SKM-1 (cell line): ENCODE results near the gene RAD54L.
"Not testable (repeated sequence)": the region's sequence is repeated elsewhere in the genome, so short reads cannot be mapped to it uniquely, and the experiment has no call there.

ENCODE experiments used
- DNase-seq: peaks from one replicate; lab custom pipeline; 2025; ENCODE audit not compliant: unreplicated experiment; lab: John Stamatoyannopoulos, UW

The RAD54L gene

DNA sequence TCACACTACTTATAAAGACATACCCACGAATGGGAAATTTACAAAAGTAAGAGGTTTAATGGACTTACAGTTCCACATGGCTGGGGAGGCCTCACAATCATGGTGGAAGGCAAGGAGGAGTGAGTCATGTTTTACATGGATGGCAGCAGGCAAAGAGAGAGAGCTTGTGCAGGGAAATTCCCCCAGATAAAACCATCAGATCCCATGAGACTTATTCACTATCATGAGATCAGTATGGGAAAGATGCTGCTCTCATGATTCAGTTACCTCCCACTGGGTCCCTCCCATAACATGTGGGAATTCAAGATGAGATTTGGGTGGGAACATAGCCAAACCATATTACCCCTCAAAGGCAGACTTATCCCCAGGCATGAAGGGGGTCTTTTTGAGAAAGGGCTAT lies 8.7 kb upstream of the RAD54L start:
- DNase-seq = not testable (repeated sequence)

DNA sequence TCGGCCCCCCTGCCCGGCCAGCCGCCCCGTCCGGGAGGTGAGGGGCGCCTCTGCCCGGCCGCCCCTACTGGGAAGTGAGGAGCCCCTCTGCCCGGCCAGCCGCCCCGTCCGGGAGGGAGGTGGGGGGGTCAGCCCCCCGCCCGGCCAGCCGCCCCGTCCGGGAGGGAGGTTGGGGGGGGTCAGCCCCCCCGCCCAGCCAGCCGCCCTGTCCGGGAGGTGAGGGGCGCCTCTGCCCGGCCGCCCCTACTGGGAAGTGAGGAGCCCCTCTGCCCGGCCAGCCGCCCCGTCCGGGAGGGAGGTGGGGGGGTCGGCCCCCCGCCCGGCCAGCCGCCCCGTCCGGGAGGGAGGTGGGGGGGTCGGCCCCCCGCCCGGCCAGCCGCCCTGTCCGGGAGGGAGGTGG lies 5.8 kb upstream of the RAD54L start:
- not testable (repeated sequence) for DNase-seq

DNA sequence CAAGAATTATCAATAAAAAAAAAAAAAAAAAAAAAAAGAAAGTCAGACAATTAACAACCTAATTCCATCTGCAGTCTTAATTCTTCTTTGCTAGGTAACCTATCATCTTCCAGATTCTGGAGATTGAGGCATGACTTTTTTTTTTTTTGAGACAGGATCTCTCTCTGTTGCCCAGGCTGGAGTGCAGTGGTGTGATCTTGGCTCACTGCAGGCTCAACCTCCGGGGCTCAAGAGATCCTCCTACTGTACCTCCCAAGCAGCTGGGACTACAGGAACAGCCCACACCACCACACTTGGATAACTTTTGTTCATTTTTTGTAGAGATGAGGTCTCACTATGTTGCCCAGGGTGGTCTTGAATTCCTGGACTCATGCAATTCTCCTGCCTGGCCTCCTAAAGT lies 4.6 kb upstream of the RAD54L start:
- no peak for DNase-seq

- DNase-seq = not testable (repeated sequence)
Measured at GRCh38 chr1:46243831-46244230, 3.7 kb upstream of the RAD54L start.

- no peak for DNase-seq
Measured at GRCh38 chr1:46244656-46245371, 2.7 kb upstream of the RAD54L start.

GRCh38 chr1:46246136-46246535 lies 1.4 kb upstream of the RAD54L start:
- not testable (repeated sequence) for DNase-seq

DNA sequence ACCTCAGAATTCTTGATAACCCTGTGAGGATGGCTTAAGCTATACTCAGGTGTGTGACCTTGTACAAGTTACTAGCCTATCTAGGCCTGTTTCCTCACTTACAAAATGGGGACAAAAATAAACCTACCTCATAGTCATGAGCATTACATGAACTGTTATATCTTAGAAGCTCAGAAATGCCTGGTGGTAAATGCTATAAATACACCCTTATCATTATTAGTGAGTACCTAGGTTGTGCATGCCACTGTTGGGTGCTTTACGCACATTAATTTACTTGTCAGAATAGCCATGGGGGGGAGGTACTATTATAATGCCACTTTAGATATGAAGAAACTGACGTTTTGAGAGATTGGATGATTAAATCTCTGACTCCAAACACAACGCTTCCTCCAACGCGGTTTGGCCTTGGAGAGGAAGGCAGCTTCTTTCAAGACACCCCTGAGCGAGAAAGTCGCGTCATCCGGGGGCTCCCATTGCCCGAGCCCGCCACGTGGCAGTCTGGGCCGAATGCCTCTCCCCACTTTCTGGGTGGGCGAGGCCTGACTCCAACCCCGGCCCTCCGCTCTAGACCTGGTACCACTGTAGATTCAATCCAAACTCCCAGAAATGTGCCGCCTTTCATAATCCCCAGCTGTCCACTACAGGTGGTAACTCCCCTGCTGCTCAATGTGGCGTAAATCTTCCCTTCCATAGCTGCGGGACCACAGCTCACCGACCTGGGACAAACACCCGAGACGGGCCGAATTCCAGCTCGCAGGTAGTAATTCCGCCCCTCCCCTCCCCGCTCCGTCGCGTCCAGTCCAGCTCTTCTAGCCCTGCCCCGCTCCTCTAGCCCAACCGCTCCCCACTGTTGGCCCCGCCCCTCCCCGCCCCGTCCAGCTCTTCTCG lies 771 bp upstream of the RAD54L start:
- DNase-seq = no peak

DNA sequence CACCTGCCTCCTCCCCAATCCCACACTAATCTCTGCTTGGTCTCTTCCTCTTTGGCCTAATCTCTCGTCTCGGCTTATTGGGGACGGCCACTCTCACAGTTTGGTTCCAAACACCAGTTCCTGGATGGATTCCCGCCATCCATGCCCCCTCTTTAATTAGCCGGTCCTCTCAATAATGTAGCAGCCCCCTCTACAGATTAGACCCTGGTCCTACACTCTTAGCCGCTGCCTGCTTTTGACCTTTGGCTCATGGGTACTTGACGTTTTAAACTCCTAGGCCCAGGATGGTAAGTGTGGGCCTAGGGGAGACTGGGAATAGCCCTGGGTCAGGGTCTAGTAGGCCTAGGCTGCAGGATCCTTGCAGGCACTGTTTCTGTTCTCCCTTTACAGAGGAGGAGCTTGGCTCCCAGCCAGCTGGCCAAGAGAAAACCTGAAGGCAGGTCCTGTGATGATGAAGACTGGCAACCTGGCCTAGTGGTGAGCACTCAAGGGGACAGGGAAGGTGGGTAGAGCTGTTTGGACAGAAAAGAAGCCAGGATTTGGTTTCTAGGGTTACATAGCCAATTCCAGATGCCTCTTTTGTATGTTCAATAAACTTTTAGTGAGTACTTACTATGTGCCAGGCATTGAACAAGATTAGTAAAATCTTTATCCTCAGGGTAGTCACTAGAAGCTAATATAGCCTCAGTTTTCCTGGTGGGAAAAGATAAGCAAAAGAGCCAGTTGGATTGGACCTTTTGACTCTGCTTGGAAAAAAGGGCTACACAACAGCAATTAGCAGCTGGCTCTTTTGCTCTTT lies 758 bp downstream of the RAD54L start:
- no peak for DNase-seq

GRCh38 chr1:46254668-46255067 lies 7.1 kb downstream of the RAD54L start:
- no peak for DNase-seq

- no peak for DNase-seq
Measured at GRCh38 chr1:46256523-46256922, 9.0 kb downstream of the RAD54L start.

GRCh38 chr1:46262508-46262907 lies 14.9 kb downstream of the RAD54L start:
- no peak for DNase-seq

DNA sequence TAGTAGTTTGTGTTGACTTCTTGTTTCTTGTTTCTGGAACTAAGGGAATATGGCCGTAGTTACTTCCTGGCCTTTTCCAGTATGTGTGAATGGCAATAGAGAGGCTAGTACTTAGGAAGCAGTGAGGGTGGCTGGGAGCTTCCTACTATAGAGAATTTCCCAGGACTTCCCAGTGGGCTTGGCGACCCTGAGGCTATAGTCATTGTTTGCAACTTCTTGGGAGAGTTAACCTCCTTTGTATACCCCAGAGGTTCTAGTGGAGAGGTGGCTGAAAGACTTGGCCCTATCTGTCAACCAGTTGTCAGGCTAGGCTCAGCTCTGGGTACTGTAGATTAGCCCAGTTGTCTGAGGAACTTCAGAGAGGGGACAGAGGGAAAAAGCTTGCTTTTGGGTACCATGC lies 15.6 kb downstream of the RAD54L start:
- DNase-seq = no peak

- DNase-seq = no peak
Measured at GRCh38 chr1:46268578-46268977, 21.0 kb downstream of the RAD54L start.

DNA sequence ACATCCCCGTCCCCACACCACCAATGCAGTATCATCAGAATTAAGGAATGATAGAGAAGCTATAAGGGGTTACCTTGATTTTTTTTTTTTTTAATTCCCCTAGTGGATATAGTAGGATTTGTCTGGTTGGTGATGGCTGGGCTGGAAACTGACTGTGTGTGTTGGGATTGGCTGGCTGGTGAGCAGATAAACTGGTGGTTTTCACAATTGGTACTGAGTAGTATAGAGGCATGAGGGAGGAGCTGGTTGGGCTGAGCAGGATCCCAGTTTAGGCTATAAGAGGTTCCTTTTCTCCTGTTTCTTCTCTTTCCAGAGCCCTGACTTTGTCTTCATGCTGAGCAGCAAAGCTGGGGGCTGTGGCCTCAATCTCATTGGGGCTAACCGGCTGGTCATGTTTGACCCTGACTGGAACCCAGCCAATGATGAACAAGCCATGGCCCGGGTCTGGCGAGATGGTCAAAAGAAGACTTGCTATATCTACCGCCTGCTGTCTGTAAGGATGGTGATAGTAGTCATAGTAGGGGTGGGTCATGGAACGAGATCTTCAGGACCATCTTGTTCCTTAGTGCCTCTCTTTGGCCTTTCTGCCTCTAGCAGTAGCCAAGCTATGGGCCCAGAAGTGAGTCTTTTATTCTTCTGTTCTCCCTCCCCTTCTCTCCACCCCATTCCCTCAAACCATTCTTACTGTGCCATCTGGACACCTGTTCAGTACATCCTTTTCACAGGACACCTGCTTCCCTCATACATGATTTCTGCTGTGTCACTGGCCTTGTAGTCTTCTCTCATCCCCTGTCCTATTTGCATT lies 26.9 kb downstream of the RAD54L start:
- no peak for DNase-seq

DNA sequence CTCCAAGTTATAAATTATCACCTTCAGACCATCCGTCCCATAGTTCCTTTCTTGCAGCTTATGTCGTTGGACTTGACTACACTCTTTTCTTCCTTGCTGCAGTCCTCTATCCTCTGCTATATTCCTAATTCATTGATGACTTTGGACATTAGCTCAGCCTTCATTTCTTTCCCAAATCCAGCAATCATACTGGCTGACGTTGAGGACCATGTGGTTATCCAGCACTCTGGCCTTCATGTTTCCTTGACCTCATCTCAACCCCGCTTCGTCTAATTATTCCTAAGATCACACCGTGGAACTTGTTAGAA lies 27.4 kb downstream of the RAD54L start:
- DNase-seq = no peak

- DNase-seq = no peak
Measured at GRCh38 chr1:46277658-46278373, 30.3 kb downstream of the RAD54L start.

- no peak for DNase-seq
Measured at GRCh38 chr1:46278807-46279206, 31.2 kb downstream of the RAD54L start.

DNA sequence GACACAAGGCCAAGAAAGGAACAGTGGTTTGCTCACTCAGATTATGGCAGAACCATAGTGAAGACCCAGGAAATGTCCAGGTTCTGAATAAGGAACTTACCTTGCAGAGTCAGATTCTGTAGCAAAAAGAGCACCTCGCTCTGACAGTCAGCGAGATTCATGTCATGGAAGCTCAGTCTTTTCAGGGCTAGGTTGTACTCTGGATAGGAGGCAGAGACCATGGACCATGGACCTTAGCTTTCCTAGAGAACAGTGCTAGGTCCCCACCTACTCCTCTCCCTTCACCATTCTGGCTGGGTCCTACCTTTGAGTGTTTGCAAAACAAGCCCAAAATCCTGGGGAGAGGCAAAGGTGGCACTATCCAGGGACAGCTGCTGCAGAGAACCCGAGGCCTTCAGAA lies 32.5 kb downstream of the RAD54L start:
- no peak for DNase-seq

- no peak for DNase-seq
Measured at GRCh38 chr1:46281021-46281420, 33.5 kb downstream of the RAD54L start.

- DNase-seq = no peak
Measured at GRCh38 chr1:46284058-46284457, 36.5 kb downstream of the RAD54L start.
